Loucy (cell line): ENCODE data around the gene PDLIM4.

Experiments
- H2AFZ ChIP-seq: fragments of 200-600 bp; sonication (generic); 2 replicates; pipeline ENCODE4 v1.6.0; 2016; ENCODE audit warnings: antibody characterized with exemption, mild to moderate bottlenecking, low read length, moderate library complexity
- H3F3A ChIP-seq: fragments of 200-600 bp; 2 replicates; pipeline ENCODE4 v1.6.0; 2016; ENCODE audit warnings: antibody characterized with exemption, low read depth, mild to moderate bottlenecking
- H3K27me3 ChIP-seq: fragments of 200-600 bp; sonication (generic); 2 replicates; pipeline ENCODE4 v1.6.1; 2014; ENCODE audit warnings: low read length, mild to moderate bottlenecking; ENCODE audit not compliant: insufficient read depth, poor library complexity, severe bottlenecking
- H3K36me3 ChIP-seq: fragments of 200-600 bp; sonication (generic); 2 replicates; pipeline ENCODE4 v1.6.1; 2016; ENCODE audit warnings: low read length; ENCODE audit not compliant: insufficient read depth
- H3K4me1 ChIP-seq: fragments of 200-600 bp; sonication (generic); 2 replicates; pipeline ENCODE4 v1.5.1; 2014; ENCODE audit warnings: low read length, mild to moderate bottlenecking; ENCODE audit not compliant: insufficient read depth, poor library complexity, severe bottlenecking
- H3K4me2 ChIP-seq: fragments of 200-600 bp; sonication (generic); 2 replicates; pipeline ENCODE4 v1.6.0; 2014; ENCODE audit warnings: antibody characterized with exemption, low read length, low read depth, mild to moderate bottlenecking; ENCODE audit not compliant: poor library complexity, severe bottlenecking
- H3K4me3 ChIP-seq: fragments of 200-600 bp; sonication (generic); 2 replicates; pipeline ENCODE4 v1.5.1; 2014; ENCODE audit warnings: low read length, mild to moderate bottlenecking, mixed read lengths; ENCODE audit not compliant: poor library complexity, severe bottlenecking
- H3K79me2 ChIP-seq: fragments of 200-600 bp; sonication (generic); 2 replicates; pipeline ENCODE4 v1.6.1; 2014; ENCODE audit warnings: low read length; ENCODE audit not compliant: insufficient read depth
- H3K9ac ChIP-seq: fragments of 200-600 bp; sonication (generic); 2 replicates; pipeline ENCODE4 v1.6.0; 2014; ENCODE audit warnings: mild to moderate bottlenecking, low read depth, low read length, moderate library complexity; ENCODE audit not compliant: poor library complexity, severe bottlenecking
- H3K9me2 ChIP-seq: fragments of 200-600 bp; sonication (generic); replicated peaks from 2 replicates; pipeline ENCODE4 v1.6.1; 2016; ENCODE audit warnings: low read depth, low read length, mixed read lengths
- H3K9me3 ChIP-seq: fragments of 200-600 bp; sonication (generic); 2 replicates; pipeline ENCODE4 v1.6.1; 2014; ENCODE audit warnings: mild to moderate bottlenecking, antibody characterized with exemption, low read length, low read depth; ENCODE audit not compliant: insufficient read depth
- H4K20me1 ChIP-seq: fragments of 200-600 bp; sonication (generic); 2 replicates; pipeline ENCODE4 v1.6.0; 2014; ENCODE audit warnings: antibody characterized with exemption, low read length, mild to moderate bottlenecking; ENCODE audit not compliant: insufficient read depth, poor library complexity, severe bottlenecking
- EZH2phosphoT487 ChIP-seq: fragments of 200-600 bp; IDR thresholded peaks from 2 replicates; pipeline ENCODE4 v1.6.1; 2018; ENCODE audit warnings: antibody characterized with exemption, mild to moderate bottlenecking, moderate library complexity, borderline replicate concordance
- TF ChIP-seq, protein P1 (sequence below): fragments of 200-600 bp; sonication (generic); conservative IDR thresholded peaks from 2 replicates; pipeline ENCODE4 v1.5.1; 2014; ENCODE audit warnings: mild to moderate bottlenecking, antibody characterized with exemption, low read length

Gene PDLIM4

DNA sequence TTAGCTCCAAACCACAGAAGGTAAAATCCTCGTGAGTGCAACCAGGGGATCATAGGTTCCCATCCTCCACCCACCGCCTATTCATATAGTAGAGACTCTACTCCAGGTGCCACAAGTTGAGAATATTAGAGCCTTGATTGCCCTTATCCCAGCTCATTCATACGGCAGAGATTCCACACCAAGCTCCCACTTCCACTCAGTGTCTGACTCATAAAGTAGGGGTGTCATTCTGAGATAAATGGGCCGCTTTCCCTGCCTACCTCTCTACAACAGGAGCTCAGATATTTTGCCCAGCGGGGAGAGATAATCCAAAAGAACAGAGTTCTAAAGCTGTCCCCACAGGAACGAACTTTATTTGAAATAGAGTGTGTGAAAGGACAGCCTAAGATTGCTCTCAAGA, 46.1 kb downstream of the PDLIM4 start:
- TF ChIP-seq EZH2phosphoT487, result no peak
- TF ChIP-seq, protein P1, sequence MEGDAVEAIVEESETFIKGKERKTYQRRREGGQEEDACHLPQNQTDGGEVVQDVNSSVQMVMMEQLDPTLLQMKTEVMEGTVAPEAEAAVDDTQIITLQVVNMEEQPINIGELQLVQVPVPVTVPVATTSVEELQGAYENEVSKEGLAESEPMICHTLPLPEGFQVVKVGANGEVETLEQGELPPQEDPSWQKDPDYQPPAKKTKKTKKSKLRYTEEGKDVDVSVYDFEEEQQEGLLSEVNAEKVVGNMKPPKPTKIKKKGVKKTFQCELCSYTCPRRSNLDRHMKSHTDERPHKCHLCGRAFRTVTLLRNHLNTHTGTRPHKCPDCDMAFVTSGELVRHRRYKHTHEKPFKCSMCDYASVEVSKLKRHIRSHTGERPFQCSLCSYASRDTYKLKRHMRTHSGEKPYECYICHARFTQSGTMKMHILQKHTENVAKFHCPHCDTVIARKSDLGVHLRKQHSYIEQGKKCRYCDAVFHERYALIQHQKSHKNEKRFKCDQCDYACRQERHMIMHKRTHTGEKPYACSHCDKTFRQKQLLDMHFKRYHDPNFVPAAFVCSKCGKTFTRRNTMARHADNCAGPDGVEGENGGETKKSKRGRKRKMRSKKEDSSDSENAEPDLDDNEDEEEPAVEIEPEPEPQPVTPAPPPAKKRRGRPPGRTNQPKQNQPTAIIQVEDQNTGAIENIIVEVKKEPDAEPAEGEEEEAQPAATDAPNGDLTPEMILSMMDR, result no peak
- H3F3A ChIP-seq, result no peaks in the 10 kb centered on the region
- H3K4me3 ChIP-seq, result no peak overlapping the region
- H3K36me3 ChIP-seq, result no peaks in the 10 kb centered on the region
- H3K4me2 ChIP-seq, result no peak overlapping the region
- no peaks in the 10 kb centered on the region for H3K9me3 ChIP-seq
- H2AFZ ChIP-seq, result no peak overlapping the region
- H3K79me2 ChIP-seq, result no peaks in the 10 kb centered on the region
- H4K20me1 ChIP-seq, result no peaks in the 10 kb centered on the region
- H3K9me2 ChIP-seq, result no peaks in the 10 kb centered on the region
- H3K9ac ChIP-seq, result no peak overlapping the region
- H3K4me1 ChIP-seq, result no peaks in the 10 kb centered on the region
- H3K27me3 ChIP-seq, result no peaks in the 10 kb centered on the region

DNA sequence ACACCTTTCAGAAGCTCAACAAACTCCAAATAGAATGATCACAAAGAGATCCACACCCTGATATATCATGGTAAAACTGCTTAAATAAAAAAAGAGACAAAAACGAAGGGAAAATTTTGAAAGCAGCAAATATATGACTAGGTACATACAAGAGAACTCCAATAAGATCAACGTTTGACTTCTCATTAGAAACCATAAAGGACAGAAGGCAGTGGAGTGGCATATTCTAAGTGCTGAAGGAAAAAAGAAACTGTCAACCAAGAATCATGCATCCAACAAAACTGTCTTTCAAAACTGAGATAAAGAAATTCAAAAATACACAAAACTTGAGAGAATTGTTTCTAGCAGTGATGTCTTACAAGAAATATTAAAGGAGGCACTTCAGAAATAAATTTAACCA, 47.9 kb downstream of the PDLIM4 start:
- H3K9me2 ChIP-seq, result no peaks in the 10 kb centered on the region

GRCh38 chr5:132308701-132309100, 51.2 kb downstream of the PDLIM4 start:
- H3K36me3 ChIP-seq, result no peaks in the 10 kb centered on the region
- H4K20me1 ChIP-seq, result no peaks in the 10 kb centered on the region
- H3K27me3 ChIP-seq, result no peaks in the 10 kb centered on the region
- no peak overlapping the region for H3K4me2 ChIP-seq
- no peak overlapping the region for H3K9ac ChIP-seq
- H3K9me3 ChIP-seq, result no peaks in the 10 kb centered on the region
- TF ChIP-seq, protein P1, result no peak
- no peak for TF ChIP-seq EZH2phosphoT487
- no peaks in the 10 kb centered on the region for H3K4me1 ChIP-seq
- no peaks in the 10 kb centered on the region for H3F3A ChIP-seq
- no peak overlapping the region for H3K4me3 ChIP-seq
- H3K79me2 ChIP-seq, result no peaks in the 10 kb centered on the region
- H2AFZ ChIP-seq, result no peak overlapping the region
- H3K9me2 ChIP-seq, result no peaks in the 10 kb centered on the region

More for the DNA sequence above, 47.9 kb downstream of the PDLIM4 start:
- H4K20me1 ChIP-seq, result no peaks in the 10 kb centered on the region
- TF ChIP-seq EZH2phosphoT487, result no peak
- TF ChIP-seq, protein P1, result no peak
- no peaks in the 10 kb centered on the region for H3K9me3 ChIP-seq
- H3F3A ChIP-seq, result no peaks in the 10 kb centered on the region
- H3K4me3 ChIP-seq, result no peak overlapping the region
- H3K36me3 ChIP-seq, result no peaks in the 10 kb centered on the region
- H3K4me2 ChIP-seq, result no peak overlapping the region
- no peaks in the 10 kb centered on the region for H3K4me1 ChIP-seq
- H3K9ac ChIP-seq, result no peak overlapping the region
- H3K79me2 ChIP-seq, result no peaks in the 10 kb centered on the region
- no peak overlapping the region for H2AFZ ChIP-seq
- no peaks in the 10 kb centered on the region for H3K27me3 ChIP-seq
